K562 (cell line): ENCODE measurements around the gene EMC10. TPM values are rescaled to one million over a fixed set of nuclear protein-coding genes. Genes with fewer than 3 reads are reported as not detected.
"Not testable (repeated sequence)": the region's sequence is repeated elsewhere in the genome, so short reads cannot be mapped to it uniquely, and the experiment has no call there.

Source experiments
- ATAC-seq: fragments of 200-7000 bp; cut with Tn5 transposase; 3 replicates; pipeline ENCODE4 v1.9.1; 2020; ENCODE audit warnings: moderate library complexity
- BruUV-seq: library from RNA; stranded (reverse); fragments of 400-500 nt; replicated peaks from 2 replicates; lab custom pipeline; 2021; lab: Mats Ljungman, UMichigan
- CTCF ChIA-PET: fragments of 300-600 bp; formaldehyde crosslinking; extraction: SDS; loops from one replicate; lab custom pipeline; 2021; ENCODE audit warnings: low intra/inter-chr PET ratio; lab: Yijun Ruan, JAX
- POLR2A ChIA-PET: fragments of 300-600, 350-650 bp; sonication (Branson Sonifier 250); formaldehyde crosslinking; extraction: SDS; loops from one replicate; lab custom pipeline; 2021; ENCODE audit warnings: antibody characterized with exemption, inconsistent platforms; lab: Yijun Ruan, JAX
- DNase-seq, 4 experiments: peaks; one replicate each; pipeline versions ENCODE4 v3.0.0 to v3.0.0-alpha.2; 2011 to 2018; ENCODE audit warnings: low spot score in 3 of 4, mixed read lengths in 3 of 4; ENCODE audit errors: extremely low read depth in 1 of 4
- FAIRE-seq: peaks from 2 replicates; lab custom pipeline; 2011; peaks lifted over from hg19 to GRCh38; lab: Jason Lieb, UNC
- H2AFZ ChIP-seq: 2 replicates; pipeline ENCODE4 v1.6.0; 2011; ENCODE audit warnings: low read depth, low read length, control low read depth, inconsistent platforms
- H3K27ac ChIP-seq: fragments of 200-600 bp; 3 replicates; pipeline ENCODE4 v1.8.0; 2011; ENCODE audit warnings: low read depth, mild to moderate bottlenecking, control low read depth, inconsistent platforms, low read length, moderate library complexity, mixed read lengths; ENCODE audit errors: extremely low read depth
- H3K27me3 ChIP-seq, 2 experiments: fragments of 300-600 bp in 1 of 2; 2 replicates in 1 of 2; 3 replicates in 1 of 2; pipeline versions ENCODE4 v1.6.0 to v1.8.0; 2011; ENCODE audit warnings: inconsistent platforms in 2 of 2, low read length in 2 of 2, mild to moderate bottlenecking in 1 of 2, mixed read lengths in 1 of 2, moderate library complexity in 1 of 2; ENCODE audit not compliant: control insufficient read depth in 2 of 2, insufficient read depth in 2 of 2
- H3K36me3 ChIP-seq: fragments of 300-600 bp; 3 replicates; pipeline ENCODE4 v1.8.0; 2011; ENCODE audit warnings: mild to moderate bottlenecking, low read length, inconsistent platforms; ENCODE audit not compliant: control insufficient read depth, insufficient read depth
- H3K4me1 ChIP-seq, 2 experiments: fragments of 200-600 bp in 1 of 2; replicated peaks in 1 of 2; 2 replicates in 1 of 2; 3 replicates in 1 of 2; pipeline versions ENCODE4 v1.5.1 to v1.8.0; 2011; ENCODE audit warnings: inconsistent platforms in 2 of 2, low read length in 2 of 2, mild to moderate bottlenecking in 1 of 2, mixed read lengths in 1 of 2, moderate library complexity in 1 of 2; ENCODE audit not compliant: control insufficient read depth in 2 of 2, insufficient read depth in 2 of 2
- H3K4me2 ChIP-seq: 2 replicates; pipeline ENCODE4 v1.6.1; 2011; ENCODE audit warnings: low read length, control low read depth, inconsistent platforms, mixed read lengths; ENCODE audit not compliant: insufficient read depth
- H3K4me3 ChIP-seq: fragments of 200-600 bp; sonication (generic), shearing (Covaris generic); 2 replicates; pipeline ENCODE4 v1.5.1; 2016; ENCODE audit warnings: control low read depth, inconsistent platforms
- H3K79me2 ChIP-seq: fragments of 200-600 bp; 3 replicates; pipeline ENCODE4 v1.8.0; 2011; ENCODE audit warnings: low read length, inconsistent platforms; ENCODE audit not compliant: control insufficient read depth, insufficient read depth
- H3K9ac ChIP-seq, 2 experiments: 2 replicates each; pipeline versions ENCODE4 v1.6.0 to v1.6.1; 2011; ENCODE audit warnings: low read depth in 2 of 2, low read length in 2 of 2, control low read depth in 1 of 2, inconsistent platforms in 1 of 2, mild to moderate bottlenecking in 1 of 2, mixed read lengths in 1 of 2; ENCODE audit not compliant: insufficient read depth in 1 of 2
- H3K9me1 ChIP-seq: one replicate; pipeline ENCODE4 v1.6.0; 2011; ENCODE audit warnings: inconsistent platforms, mild to moderate bottlenecking, low read length, moderate library complexity; ENCODE audit not compliant: control insufficient read depth, insufficient read depth
- H3K9me3 ChIP-seq: replicated peaks from 2 replicates; pipeline ENCODE4 v1.5.1; 2011; ENCODE audit warnings: low read depth, low read length, inconsistent platforms; ENCODE audit not compliant: control insufficient read depth, insufficient read depth
- H4K20me1 ChIP-seq: replicated peaks from 2 replicates; pipeline ENCODE4 v1.6.1; 2011; ENCODE audit warnings: low read length, inconsistent platforms, mixed read lengths; ENCODE audit not compliant: control insufficient read depth, insufficient read depth
- NR2C1 ChIP-seq, 2 experiments: fragments of 450-650 bp; IDR thresholded peaks; 2 replicates each; pipeline ENCODE4 v1.6.1; 2017; ENCODE audit warnings: mild to moderate bottlenecking in 2 of 2, antibody characterized with exemption in 1 of 2, inconsistent platforms in 1 of 2, missing compliant biosample characterization in 1 of 2, missing genetic modification characterization in 1 of 2
- ZBTB34 ChIP-seq: fragments of 250-450 bp; sonication (Bioruptor Pico); IDR thresholded peaks from 2 replicates; pipeline ENCODE4 v1.8.0; 2021; ENCODE audit warnings: mild to moderate bottlenecking, moderate library complexity
- ZNF121 ChIP-seq: sonication (generic); formaldehyde crosslinking; conservative IDR thresholded peaks from 2 replicates; pipeline ENCODE4 v1.8.0; 2022; ENCODE audit warnings: missing genetic modification reagents
- WGBS: fragments of 100-300 bp; shearing (Covaris generic); methylation state at CpG from one replicate; pipeline ENCODE4 v1.1.6; 2016; ENCODE audit warnings: low coverage, mixed read lengths; ENCODE audit not compliant: insufficient coverage; ENCODE audit errors: missing lambda C conversion rate; 5-methylcytosine and 5-hydroxymethylcytosine counted together
- in situ Hi-C: fragments of 300-500 bp; cut with MboI; formaldehyde crosslinking; loops from 4 replicates; pipeline ENCODE4 v1.15.0; 2018; ENCODE audit warnings: inconsistent platforms, mixed read lengths
- intact Hi-C: fragments of 100-400 bp; cut with micrococcal nuclease; formaldehyde crosslinking; loops from 2 replicates; pipeline ENCODE4 v1.14.2; 2022
- polyA plus RNA-seq, 8 experiments: library from polyadenylated mRNA; depleted of rRNA in 4 of 8; stranded (reverse) in 5 of 8; unstranded in 3 of 8; fragments of >200 nt; fragmentation: Nextera tagmentation in 2 of 8; fragmentation: Illumina TruSeq in 1 of 8; extraction: Ambion mirVana in 2 of 8; extraction: Trizol in 1 of 8; gene quantifications; 2 replicates each; pipeline versions ENCODE4 v1.2.1 to v1.2.3, GENCODE V29; 2011 to 2014; ENCODE audit warnings: inconsistent platforms in 1 of 8, missing spikeins in 1 of 8
- total RNA-seq, 7 experiments: library from RNA; depleted of rRNA in 6 of 7; stranded (reverse); fragments of >200 nt in 6 of 7; fragmentation: Illumina TruSeq in 2 of 7; extraction: Trizol in 2 of 7; gene quantifications; 2 replicates each; pipeline versions ENCODE4 v1.2.1 to v1.2.3, GENCODE V29; 2011 to 2021; ENCODE audit warnings: low replicate concordance in 1 of 7

EMC10 gene
- total and polyA plus RNA-seq, 9 of the 15 experiments (the other 6 are each of a cell fraction or from before 2014, with no cell fraction given), result 1.4 to 46.0 (median 13.1) TPM

DNA sequence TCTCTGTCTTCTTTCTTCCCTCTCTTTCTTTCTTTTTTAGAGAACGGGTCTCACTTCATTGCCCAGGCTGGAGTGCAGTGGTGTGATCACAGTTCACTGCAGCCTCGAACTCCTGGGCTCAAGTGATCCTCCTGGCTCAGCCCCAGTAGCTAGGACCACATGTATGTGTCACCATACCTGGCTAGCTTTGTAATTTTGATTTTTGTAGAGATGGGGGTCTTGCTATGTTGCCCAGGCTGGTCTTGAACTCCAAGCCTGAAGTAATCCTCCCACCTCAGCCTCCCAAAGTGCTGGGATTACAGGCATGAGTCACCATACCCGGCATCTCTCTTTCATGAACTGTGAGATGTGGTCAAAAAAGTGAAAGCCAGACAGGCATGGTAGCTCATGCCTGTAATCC lies 3.0 kb upstream of the EMC10 start:
- POLR2A ChIA-PET, FAIRE-seq, H2AFZ ChIP-seq, intact Hi-C loops, H3K9ac ChIP-seq, H3K36me3 ChIP-seq, H3K9me1 ChIP-seq, H3K4me2 ChIP-seq, H3K27ac ChIP-seq, ATAC-seq, H3K4me3 ChIP-seq, BruUV-seq, H3K9me3 ChIP-seq, H4K20me1 ChIP-seq, CTCF ChIA-PET, DNase-seq, in situ Hi-C loops: not testable (repeated sequence)
- Histone ChIP-seq H3K4me1 (peaks cover 5 to 30% of the 10 kb centered on the region in 2 experiments; a peak in 4 of 5 replicates), H3K79me2 (peaks cover 16% of the 10 kb centered on the region), H3K27me3 (peaks cover 0 to 17% of the 10 kb centered on the region in 2 experiments; a peak in 3 of 5 replicates)
- peak; percentile 93 for TF ChIP-seq ZNF121 (CRISPR knock-in tag)
- WGBS, result 3% methylated on average over 3 of the region's 3 CpGs

- Histone ChIP-seq H3K9me3 (no peaks in the 10 kb centered on the region; the same call in 1 of the 2 replicates), H3K27ac (no peak overlapping the region), H3K36me3 (peaks cover 22% of the 10 kb centered on the region; the same call in 1 of the 3 replicates), H3K4me2 (no peak overlapping the region), H3K9ac (peak overlapping the region in 1 of 2 experiments; percentile 75; a peak in 2 of 4 replicates), H2AFZ (no peak overlapping the region), H3K9me1 (no peaks in the 10 kb centered on the region), H3K79me2 (peaks cover 25% of the 10 kb centered on the region), H3K4me1 (peaks cover 5 to 44% of the 10 kb centered on the region in 2 experiments; a peak in 4 of 5 replicates), H3K4me3 (no peak overlapping the region), H3K27me3 (no peaks in the 10 kb centered on the region; a peak in 2 of 5 replicates)
- BruUV-seq, result no TSS peak
- FAIRE-seq (no peak), ATAC-seq (no peak), DNase-seq (no peak)
- intact Hi-C loops, result no loop called here
- WGBS, result 39% methylated on average over 11 of the region's 12 CpGs
- ChIA-PET POLR2A (interaction anchor here (1.6 kb wide), 1 partner anchor 9 kb away, joined by 5 read pairs; no protein-coding TSS in a partner anchor), CTCF (no interaction called here)
- in situ Hi-C loops, result no loop called here
- peak; percentile 62 for TF ChIP-seq NR2C1 (IDR thresholded peaks at IDR 0.05)
- TF ChIP-seq NR2C1 (tag; IDR thresholded peaks at IDR 0.05), result no peak
- TF ChIP-seq ZBTB34, result no peak
- TF ChIP-seq, all 486 proteins: peak for 1
- peaks cover 7% of the 10 kb centered on the region; the same call in 1 of the 2 replicates for H4K20me1 ChIP-seq
Observed at GRCh38 chr19:50475101-50475568, 1.2 kb upstream of the EMC10 start.
